ENCODE measurements around the gene RNASEL. TPM values are rescaled to one million over a fixed set of nuclear protein-coding genes. Genes with fewer than 3 reads are reported as not detected.
"Not testable (repeated sequence)": the region's sequence is repeated elsewhere in the genome, so short reads cannot be mapped to it uniquely, and the experiment has no call there.

RNASEL gene
- total RNA-seq, 1 donor from 2014 or later, result 3.5 TPM

DNA sequence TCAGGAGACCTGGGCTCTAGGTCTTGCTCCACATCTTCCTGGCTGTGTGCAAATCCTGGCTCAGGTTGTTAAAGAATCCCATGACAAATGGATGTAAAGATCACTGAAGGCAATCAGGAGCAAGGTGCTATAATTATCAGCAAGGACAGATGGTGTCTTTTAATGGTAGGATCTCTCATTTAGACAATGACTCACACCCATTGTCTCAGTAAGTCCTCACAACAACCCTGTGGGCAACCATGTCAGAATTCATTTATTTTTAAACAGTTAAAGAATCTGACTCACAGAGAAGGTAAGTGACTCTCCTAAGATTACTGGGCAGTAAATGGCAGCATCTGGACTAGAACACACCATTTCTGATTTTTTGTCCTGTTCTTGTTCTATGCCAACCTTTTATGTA, 32.8 kb downstream of the RNASEL start:
- no peak overlapping the region for H3K4me3 ChIP-seq
- no peaks in the 10 kb centered on the region for H3K36me3 ChIP-seq
- no peak for DNase-seq
- no peak overlapping the region for H3K27ac ChIP-seq (replicated peaks)
- TF ChIP-seq, protein P1, sequence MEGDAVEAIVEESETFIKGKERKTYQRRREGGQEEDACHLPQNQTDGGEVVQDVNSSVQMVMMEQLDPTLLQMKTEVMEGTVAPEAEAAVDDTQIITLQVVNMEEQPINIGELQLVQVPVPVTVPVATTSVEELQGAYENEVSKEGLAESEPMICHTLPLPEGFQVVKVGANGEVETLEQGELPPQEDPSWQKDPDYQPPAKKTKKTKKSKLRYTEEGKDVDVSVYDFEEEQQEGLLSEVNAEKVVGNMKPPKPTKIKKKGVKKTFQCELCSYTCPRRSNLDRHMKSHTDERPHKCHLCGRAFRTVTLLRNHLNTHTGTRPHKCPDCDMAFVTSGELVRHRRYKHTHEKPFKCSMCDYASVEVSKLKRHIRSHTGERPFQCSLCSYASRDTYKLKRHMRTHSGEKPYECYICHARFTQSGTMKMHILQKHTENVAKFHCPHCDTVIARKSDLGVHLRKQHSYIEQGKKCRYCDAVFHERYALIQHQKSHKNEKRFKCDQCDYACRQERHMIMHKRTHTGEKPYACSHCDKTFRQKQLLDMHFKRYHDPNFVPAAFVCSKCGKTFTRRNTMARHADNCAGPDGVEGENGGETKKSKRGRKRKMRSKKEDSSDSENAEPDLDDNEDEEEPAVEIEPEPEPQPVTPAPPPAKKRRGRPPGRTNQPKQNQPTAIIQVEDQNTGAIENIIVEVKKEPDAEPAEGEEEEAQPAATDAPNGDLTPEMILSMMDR (IDR thresholded peaks at IDR 0.05; ENCODE audit: borderline replicate concordance), result no peak
- peaks cover 14% of the 10 kb centered on the region for H3K9me3 ChIP-seq (replicated peaks)
- no peaks in the 10 kb centered on the region for H3K4me1 ChIP-seq
- H3K27me3 ChIP-seq (ENCODE audit: low read depth), result no peaks in the 10 kb centered on the region
- intact Hi-C loops (cut with micrococcal nuclease), result no loop called here

DNA sequence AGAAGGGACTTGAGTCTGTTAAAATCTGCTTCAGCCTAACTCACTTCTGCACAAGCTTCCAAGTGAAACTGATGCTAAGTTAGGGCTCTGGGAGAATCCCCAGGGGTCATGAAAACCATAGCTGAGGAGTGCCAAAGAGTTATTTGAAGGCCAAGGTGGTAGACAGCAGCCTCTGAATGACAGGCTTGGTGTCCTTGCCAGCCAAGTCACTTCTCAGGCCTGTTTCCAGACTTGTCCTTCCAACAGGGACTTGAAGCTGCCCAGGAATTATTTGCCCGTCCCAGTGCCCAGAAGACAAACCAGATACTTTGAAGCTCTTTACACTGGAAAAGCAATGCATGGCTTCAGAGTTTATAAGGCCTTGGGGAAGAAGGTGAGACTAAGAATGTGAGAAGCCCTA, 33.6 kb downstream of the RNASEL start:
- Histone ChIP-seq H3K27me3 (ENCODE audit: low read depth) (no peaks in the 10 kb centered on the region), H3K4me1 (no peaks in the 10 kb centered on the region), H3K27ac (replicated peaks) (no peak overlapping the region), H3K9me3 (replicated peaks) (peaks cover 14% of the 10 kb centered on the region), H3K36me3 (no peaks in the 10 kb centered on the region), H3K4me3 (no peak overlapping the region)
- TF ChIP-seq, protein P1 (IDR thresholded peaks at IDR 0.05; ENCODE audit: borderline replicate concordance), result no peak
- DNase-seq, result no peak
- intact Hi-C loops (cut with micrococcal nuclease), result no loop called here

DNA sequence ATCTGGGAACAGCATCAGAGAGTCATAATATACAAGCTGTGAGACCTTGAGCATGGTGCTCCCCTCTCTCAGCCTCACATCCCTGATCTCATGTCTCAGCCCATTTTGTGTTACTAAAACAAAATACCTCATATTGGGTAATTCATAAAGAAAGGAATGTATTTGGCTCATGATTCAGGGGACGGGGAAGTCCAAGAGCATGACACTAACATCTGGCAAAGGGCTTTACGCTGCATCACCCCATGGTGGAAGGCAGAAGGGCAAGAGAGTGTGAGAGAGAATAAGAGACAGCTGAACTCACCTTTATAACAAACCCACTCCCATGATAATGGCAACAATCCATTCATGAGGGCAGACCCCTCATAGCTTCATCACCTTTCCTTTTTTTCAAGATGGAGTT, 36.5 kb downstream of the RNASEL start:
- H3K4me1 ChIP-seq, result no peaks in the 10 kb centered on the region
- intact Hi-C loops (cut with micrococcal nuclease), result no loop called here
- H3K27ac ChIP-seq (replicated peaks), result no peak overlapping the region
- DNase-seq, result no peak
- TF ChIP-seq, protein P1 (IDR thresholded peaks at IDR 0.05; ENCODE audit: borderline replicate concordance), result no peak
- peaks cover 14% of the 10 kb centered on the region for H3K9me3 ChIP-seq (replicated peaks)
- no peaks in the 10 kb centered on the region for H3K36me3 ChIP-seq
- H3K4me3 ChIP-seq, result no peak overlapping the region
- H3K27me3 ChIP-seq (ENCODE audit: low read depth), result no peaks in the 10 kb centered on the region

DNA sequence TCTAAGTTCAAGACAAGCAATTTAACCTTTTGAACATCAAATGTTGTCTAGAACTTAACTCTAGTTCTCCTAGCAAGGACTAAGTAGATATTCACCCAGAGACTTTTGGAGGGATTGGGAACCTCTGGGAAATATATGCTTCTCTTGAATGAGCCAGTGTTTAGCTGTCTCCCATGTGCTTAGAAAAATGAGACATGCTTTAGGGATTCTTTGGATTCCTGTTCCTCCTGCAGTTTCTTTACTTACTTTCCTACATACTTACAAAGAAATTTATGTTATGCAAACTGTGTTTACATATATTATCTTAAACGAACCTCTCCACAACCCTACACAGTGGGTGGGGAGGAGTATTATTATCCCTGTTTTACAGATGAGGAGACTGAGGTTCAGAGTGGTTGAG, 39.2 kb downstream of the RNASEL start:
- Histone ChIP-seq H3K9me3 (replicated peaks) (peaks cover 14% of the 10 kb centered on the region), H3K36me3 (no peaks in the 10 kb centered on the region), H3K4me1 (no peaks in the 10 kb centered on the region), H3K27ac (replicated peaks) (no peak overlapping the region), H3K4me3 (no peak overlapping the region), H3K27me3 (ENCODE audit: low read depth) (peaks cover 4% of the 10 kb centered on the region)
- intact Hi-C loops (cut with micrococcal nuclease), result no loop called here
- DNase-seq, result no peak
- TF ChIP-seq, protein P1 (IDR thresholded peaks at IDR 0.05; ENCODE audit: borderline replicate concordance), result no peak

DNA sequence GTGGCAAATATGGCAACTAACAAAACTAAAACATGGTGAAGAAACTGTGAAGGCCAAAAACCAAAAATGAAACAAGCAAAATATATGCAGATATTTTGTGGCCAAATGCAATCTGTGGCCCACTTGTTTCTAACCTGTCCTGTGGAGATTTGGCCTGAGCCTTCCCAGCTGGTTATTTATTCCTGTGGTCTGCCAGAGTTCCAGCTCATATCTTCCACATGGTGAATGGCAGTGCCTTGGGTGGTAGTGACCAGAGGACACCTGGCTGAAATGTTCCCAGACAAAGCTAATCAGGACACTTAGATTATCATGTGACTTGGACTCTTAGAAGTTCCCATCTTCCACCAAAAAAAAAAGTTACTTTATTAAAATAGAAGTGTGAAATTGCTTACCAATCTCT, 39.7 kb downstream of the RNASEL start:
- Histone ChIP-seq H3K36me3 (no peaks in the 10 kb centered on the region), H3K27me3 (ENCODE audit: low read depth) (peaks cover 8% of the 10 kb centered on the region), H3K27ac (replicated peaks) (no peak overlapping the region), H3K4me1 (no peaks in the 10 kb centered on the region), H3K9me3 (replicated peaks) (peaks cover 14% of the 10 kb centered on the region), H3K4me3 (no peak overlapping the region)
- no peak for DNase-seq
- TF ChIP-seq, protein P1 (IDR thresholded peaks at IDR 0.05; ENCODE audit: borderline replicate concordance), result no peak
- intact Hi-C loops (cut with micrococcal nuclease), result no loop called here

DNA sequence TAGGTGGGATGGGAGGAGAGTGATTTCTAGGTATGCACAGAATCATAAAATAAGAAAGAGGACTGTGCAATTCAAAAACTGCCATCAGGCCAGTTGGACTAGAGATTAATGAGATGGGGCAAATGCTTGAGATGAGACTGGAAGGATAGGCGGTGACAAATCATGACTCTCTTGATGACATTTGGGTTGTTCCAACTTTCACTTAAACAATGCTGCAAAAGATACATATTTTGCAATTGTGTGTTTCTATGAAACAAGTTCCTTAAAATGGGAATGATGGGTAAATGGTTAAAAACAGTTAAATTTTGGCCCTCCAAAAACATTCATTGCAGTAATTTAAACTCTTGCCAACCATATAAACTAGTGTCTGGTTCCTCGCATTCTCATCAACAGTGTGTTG, 55.2 kb downstream of the RNASEL start:
- Histone ChIP-seq H3K4me1 (no peaks in the 10 kb centered on the region), H3K4me3 (no peak overlapping the region), H3K9me3 (replicated peaks) (peaks cover 5% of the 10 kb centered on the region), H3K27me3 (ENCODE audit: low read depth) (peaks cover 17% of the 10 kb centered on the region), H3K27ac (replicated peaks) (no peak overlapping the region), H3K36me3 (no peaks in the 10 kb centered on the region)
- TF ChIP-seq, protein P1 (IDR thresholded peaks at IDR 0.05; ENCODE audit: borderline replicate concordance), result no peak
- intact Hi-C loops (cut with micrococcal nuclease), result no loop called here
- no peak for DNase-seq

DNA sequence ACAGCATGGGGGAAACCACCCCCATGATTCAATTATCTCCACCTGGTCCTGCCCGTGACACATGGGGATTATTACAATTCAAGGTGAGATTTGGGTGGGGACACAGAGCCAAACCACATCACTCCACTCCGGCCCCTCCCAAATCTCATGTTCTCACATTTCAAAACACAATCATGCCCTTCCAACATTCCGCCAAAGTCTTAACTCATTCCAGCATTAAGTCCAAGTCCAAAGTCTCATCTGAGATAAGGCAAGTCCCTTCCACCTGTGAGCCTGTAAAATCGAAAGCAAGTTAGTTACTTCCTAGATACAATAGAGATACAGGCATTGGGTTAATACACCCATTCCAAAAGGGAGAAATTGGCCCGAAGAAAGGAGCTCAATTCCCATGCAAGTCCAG, 60.9 kb downstream of the RNASEL start:
- DNase-seq; H3K4me3 ChIP-seq; H3K36me3 ChIP-seq; H3K4me1 ChIP-seq; intact Hi-C loops (cut with micrococcal nuclease); H3K27ac ChIP-seq (replicated peaks): not testable (repeated sequence)
- Histone ChIP-seq H3K9me3 (replicated peaks) (peaks cover 57% of the 10 kb centered on the region), H3K27me3 (ENCODE audit: low read depth) (peaks cover 13% of the 10 kb centered on the region)

All from left ventricle myocardium inferior (tissue), 1 donor.